C4-2B (cell line): ENCODE data around the gene MPDZ.

Source experiments
- CTCF ChIP-seq: fragments of 450-650 bp; conservative IDR thresholded peaks from 2 replicates; pipeline ENCODE4 v1.5.1; 2017; ENCODE audit warnings: mild to moderate bottlenecking
- ZFX ChIP-seq: fragments of 450-650 bp; IDR thresholded peaks from 2 replicates; pipeline ENCODE4 v1.6.1; 2017

GRCh38 chr9:13064676-13065075 is 214.8 kb downstream of the MPDZ start:
- TF ChIP-seq CTCF = no peak
- TF ChIP-seq ZFX = no peak
